ENCODE measurements around the gene CHN2.
A peak's percentile ranks its signal among the peaks of the same experiment; 100 is the strongest.

Gene CHN2

DNA sequence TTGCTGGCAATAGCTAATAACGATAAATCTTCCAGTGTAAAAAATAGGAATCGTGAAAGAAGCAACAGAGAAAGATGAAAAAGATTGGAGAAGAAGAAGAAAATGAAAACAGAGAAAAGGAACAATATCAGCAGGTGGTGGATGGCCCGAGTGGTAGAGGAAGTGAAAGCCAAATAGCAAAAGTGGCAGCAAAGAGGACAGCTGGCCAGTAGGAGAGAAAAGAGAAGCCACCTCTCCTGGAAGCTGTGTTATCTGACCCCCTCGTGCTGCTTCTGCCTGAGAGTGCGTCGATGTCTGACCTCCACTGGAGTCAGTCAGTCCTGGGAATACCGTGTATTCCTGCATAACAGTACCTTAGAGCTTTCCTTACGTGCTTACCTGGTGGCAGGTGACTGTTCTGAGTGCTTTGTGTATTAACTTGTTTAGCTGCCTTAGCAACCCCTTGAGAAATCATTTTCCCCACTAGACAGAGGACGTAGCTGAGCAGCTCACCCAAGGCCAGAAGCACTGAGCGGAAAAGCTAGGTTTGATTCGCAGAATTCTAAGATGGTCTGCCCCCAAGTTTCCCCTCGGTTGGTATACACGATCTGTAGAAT is 88.3 kb downstream of the CHN2 start:
- no peak for DNase-seq (ENCODE audit: low read depth in 4 of 4, low spot score in 1 of 4)

DNA sequence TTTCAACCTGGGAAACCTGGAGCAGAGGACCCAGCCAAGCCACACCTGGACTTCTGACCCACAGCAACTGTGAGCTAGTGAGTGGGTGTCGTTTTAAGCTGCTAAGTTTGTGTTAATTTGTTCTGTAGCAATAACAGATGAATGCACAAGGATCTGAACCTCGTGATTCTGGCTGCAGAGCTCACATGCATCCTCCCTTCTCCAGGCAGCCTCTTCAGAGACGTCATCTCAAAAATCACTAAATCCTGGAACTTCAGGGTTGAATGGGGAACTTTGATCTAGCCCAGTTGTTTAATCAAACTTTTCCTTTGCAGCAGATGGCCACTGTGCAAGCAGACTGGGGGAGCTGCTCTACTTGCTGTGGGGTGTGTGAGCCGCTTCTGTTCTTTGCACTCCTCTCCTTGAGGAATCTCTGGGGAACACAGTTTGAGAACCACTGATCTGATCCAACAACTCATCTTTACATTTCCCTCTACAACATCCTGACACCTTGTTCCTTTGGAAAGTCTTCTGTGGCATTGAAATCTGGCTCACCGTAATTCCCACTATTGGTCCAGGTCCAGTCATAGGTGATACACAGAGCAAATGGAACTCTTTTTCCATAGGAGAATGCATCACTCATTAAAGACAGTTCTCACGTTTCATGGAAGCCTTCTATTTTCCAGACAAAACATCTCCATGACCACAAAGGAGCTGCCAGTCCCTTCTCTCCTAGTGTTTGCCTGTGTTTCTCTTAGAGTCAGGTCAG is 90.3 kb downstream of the CHN2 start:
- DNase-seq (ENCODE audit: low read depth in 4 of 4, low spot score in 1 of 4) = no peak

DNA sequence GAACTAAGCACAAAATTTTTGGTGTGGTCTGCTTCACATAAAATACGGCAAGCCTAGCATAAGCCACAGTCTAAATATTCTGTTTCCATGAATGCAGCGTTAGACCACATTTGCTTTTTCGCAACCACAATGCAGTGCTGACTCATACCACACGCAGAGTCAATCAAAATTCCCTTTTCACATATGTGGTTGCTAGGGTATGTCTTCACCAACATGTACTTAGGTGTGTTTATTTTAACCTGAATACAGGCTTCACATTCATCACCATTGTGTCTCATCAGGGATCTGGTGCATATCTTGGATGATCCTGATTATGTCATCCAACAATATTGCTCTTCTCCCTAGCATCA is 90.8 kb downstream of the CHN2 start:
- DNase-seq (ENCODE audit: low read depth in 4 of 4, low spot score in 1 of 4) = peak in 3 of 4 experiments; percentile 3 to 12 (median 4)

DNA sequence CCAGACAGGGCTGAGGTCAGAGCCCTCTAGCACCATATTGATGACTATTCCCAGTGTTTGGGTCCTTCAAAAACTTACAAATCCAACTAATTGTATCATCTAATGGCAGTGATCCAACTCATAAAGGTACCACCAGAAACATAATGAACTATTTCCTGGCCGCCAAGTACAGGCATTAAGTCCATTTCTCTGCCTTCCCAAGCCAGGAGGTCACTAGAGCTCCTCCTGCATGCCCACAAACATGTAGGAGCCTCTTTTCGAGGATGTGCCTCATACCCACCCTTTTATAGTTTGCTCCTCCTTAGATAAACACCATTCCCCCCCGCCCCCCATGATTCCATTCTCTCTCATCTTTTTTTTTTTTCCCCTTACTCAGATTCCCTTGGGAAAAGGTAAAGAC is 91.3 kb downstream of the CHN2 start:
- DNase-seq (ENCODE audit: low read depth in 4 of 4, low spot score in 1 of 4) = no peak

DNA sequence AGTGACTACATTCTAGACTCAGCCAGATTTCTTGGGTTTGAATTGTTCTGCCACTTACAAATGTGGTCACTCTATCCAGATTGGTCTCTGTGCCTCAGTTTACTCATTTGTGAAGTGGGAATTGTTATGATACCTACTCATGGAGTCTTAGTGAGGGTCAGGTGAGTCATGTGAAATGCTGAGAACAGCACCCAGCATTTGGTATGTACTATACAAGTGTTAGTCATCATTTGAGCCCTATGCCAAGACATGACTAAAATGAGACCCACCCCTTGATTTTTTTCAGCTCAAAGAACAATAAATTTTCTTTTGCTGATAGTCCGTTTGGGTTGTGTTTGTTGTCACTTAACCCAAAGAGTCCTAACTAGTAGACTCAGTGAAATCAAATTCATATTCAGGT is 92.8 kb downstream of the CHN2 start:
- DNase-seq (ENCODE audit: low read depth in 4 of 4, low spot score in 1 of 4) = no peak

DNA sequence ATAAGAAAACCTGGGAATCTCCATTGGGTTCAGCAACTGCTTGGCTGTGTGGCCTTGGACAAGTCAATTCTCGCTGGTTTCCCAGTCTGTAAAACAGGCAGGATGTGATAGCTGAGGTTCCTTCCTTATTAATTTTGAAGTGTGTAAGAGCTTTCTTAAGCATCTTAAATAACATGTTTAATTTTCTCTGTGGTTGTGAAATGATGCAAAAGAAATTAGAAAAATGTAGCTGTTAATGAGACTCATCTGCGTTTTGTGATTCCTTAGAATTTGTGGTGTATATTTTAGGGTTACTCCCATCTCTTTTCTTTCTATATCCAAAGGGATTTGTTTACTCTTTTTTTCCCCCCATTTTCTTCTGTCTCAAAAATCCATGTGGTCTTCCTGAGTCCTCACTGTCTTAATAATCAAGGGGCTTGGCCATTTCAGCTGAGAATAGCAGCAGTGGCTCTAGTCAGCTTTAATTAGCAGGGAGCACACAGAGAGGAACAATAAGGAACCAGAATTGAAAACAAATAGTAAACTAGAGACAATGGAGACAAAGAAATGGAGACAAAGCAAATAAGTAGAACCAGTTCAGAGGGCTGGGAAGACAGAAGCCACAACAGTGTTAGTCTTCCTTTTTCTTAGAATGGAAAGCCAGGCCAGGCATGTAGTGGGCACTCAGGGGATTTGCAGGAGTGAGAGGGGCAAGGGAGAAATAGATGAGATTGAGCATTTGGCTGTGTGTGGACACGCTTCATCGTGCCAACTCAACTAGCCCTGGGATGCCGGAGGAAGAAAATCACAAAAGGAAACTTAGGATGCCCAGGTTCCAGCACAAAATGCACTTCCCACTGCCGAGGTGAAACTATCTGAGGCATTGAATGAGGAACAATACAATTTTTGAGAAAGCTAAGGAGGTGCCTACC is 93.9 kb downstream of the CHN2 start:
- DNase-seq (ENCODE audit: low read depth in 4 of 4, low spot score in 1 of 4) = no peak

DNA sequence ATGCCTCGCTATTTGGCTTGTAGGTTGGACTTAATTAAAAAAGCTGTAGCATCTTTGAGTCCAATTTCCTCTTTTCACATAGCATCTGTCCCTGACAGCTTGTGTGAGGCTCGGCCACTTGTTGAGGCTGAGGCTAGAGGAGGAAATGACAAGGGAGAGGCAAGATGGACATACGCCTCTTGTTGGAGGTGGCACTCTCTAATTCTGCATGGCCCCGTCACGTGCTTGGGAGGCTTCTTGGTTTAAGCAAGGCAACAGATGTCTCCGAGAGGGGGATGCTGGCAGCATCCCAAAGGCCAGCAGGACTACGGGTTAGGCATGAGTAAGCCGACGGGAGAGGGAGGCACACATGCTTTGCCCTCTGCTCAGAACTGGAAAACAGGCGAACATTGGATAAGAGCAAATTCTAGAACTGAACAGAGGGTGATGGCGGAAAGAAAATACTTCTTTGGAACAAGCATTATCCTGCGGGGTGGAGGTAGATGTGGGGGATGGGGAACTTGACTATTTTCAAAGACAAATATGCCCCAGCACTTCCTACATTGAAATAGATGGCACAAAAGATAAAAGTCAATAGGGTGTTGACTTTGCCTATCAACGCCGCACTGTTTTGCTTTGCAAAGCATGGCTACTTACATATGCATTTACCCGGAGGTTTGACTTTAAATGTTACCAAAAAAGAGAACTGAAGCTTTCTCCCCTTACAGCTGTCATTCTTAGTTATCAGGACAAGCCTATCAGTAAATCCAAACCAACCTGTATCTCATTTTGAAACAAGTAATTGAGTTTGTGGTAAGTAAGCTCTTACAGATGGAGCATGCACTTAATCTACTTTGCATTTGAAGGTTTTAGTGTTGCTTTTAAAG is 94.8 kb downstream of the CHN2 start:
- no peak for DNase-seq (ENCODE audit: low read depth in 4 of 4, low spot score in 1 of 4)

DNA sequence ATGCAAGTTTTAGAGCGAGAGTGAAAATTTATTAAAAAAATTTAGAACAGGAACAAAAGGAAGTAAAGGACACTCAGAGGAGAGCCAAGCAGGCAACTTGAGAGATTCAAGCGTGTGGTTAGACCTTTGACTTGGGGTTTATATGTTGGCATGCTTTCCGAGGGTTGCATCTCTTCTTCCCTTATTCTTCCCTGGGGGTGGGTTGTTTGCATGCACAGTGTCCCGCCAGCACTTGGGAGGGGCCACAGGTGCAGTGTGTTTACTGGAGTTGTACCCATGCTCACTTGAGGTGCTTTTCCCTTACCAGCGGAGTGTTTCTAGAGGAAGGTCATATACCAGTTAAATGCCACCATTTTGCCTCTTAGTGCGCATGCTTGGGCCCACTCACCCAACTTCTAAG is 96.3 kb downstream of the CHN2 start:
- DNase-seq (ENCODE audit: low read depth in 4 of 4, low spot score in 1 of 4) = no peak

DNA sequence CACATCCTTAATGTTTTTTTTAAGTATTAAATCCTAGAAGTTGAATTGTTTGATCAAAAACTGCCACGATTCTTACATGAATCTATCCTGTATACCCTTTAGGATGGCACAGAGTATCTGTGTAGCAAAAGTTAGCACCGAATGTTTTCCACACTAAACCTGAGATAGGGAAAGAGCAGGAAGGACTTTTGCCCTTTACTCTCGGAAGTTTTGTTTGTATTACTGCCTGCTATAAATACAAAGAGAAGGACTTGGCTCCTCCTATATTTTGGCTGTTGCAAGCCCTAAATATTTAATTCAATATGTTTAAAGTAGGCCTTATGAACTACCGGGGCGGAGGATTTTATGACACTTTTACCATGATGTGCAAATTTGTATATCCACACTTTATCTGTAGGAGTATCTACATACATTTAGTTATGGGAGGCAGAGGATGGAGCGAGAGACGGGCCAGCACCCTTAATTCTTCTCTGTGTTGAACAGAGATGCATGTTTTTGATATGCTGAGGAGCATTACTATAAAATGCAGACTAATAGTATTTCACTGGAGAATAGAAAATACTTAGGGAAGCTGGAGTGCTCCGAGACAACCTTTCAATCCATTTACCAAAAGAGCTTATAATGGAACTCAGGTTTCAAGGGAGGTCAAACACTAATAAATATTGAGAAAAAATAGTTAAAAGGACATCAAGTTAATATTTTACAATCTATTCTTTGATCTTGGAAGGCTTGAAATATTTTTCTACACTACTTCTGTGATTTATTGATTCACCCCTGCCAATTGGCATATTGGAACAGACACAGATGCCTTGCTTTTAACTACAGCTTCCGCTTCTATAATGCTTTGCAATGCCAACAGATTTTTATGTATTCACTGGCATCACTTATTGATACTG is 97.4 kb downstream of the CHN2 start:
- DNase-seq (ENCODE audit: low read depth in 4 of 4, low spot score in 1 of 4) = no peak

DNA sequence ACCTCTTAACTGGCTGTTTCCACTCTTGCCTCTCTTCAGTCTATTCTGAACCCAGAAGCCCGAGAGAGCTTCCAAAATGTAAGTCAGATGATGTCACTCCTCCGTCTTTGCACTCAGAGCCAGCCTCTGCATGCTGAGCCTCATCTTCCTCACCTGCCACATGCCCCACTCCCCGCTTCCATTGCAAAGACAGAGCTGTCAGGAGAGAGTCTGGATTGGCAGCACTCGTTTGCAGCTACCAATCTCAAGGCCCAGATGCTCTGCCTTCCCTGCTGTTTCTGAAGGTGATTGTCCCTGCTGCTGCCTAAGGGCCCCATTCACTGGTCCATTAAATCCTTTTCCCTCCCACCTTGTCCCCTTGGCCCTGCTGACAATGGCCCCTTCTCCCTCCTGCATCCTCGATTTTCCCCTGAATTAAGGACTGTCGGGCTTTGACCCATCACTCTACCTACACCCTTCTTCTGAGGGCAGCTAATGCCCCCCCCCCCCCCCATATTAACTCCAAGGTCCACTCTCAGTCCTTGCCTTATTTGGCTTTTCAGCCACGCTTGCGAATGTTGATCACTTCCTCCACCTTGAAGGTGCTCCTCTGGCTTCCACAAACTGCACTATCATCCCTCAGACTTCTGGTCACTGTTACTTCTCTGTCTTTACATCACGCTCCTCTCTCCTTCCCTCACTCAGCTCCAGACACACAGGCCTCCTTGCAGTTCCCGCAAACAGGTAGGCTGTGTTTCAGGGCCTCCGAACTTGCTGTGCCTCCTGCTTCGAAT is 98.5 kb downstream of the CHN2 start:
- DNase-seq (ENCODE audit: low read depth in 4 of 4, low spot score in 1 of 4) = no peak

DNA sequence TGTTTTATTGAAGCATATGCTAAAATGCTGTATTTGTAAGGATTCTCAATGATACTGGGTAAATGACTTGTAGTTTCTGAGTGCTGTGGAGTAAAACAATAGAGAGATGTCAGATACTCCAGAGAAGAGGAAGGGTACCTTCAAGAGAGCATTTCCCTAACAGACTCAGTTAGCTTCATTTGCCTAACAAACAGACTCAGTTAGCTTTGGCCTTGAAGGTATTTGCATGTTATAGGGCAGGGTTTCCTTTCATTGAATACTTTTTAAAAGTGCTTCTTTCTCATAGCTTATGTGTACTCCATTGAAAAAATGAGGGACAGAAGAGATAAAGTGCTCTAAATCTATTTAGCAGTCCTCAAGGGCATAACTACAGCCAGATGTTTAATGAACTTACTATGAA is 101.8 kb downstream of the CHN2 start:
- DNase-seq (ENCODE audit: low read depth in 4 of 4, low spot score in 1 of 4) = no peak

DNA sequence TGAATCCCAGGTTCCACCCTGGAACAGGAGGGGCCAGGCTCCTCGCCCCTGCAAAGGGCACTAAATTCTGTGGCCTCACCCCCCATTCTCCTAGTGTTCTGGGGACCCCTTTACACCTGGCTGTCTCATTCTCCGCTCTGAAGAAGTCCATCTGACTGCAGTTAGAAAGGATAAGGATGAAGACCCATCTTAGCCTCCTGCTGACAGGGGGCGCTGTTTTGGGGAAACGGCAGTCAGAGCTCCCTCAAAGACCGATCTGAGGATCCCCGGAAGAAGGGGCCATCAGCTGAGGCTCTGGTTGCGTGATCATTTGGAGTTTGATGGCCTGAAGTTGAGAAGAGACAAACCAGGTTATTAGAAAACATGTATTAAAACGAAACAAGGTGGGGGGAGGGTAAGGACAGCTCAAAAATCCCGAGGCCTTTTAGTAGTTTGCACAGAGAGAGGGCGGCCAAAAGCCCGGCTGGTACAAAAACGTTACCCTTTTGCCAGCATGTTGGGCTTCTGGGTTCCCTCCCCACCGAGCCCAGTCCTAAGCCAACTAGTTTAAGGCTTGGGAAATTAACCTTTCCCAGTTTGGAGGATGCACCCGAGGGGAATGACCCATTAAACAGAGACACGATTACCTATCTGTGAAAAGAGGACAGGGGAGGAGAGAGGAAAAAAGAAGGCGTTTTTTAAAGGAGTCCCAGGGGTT is 102.8 kb downstream of the CHN2 start:
- DNase-seq (ENCODE audit: low read depth in 4 of 4, low spot score in 1 of 4) = no peak

DNA sequence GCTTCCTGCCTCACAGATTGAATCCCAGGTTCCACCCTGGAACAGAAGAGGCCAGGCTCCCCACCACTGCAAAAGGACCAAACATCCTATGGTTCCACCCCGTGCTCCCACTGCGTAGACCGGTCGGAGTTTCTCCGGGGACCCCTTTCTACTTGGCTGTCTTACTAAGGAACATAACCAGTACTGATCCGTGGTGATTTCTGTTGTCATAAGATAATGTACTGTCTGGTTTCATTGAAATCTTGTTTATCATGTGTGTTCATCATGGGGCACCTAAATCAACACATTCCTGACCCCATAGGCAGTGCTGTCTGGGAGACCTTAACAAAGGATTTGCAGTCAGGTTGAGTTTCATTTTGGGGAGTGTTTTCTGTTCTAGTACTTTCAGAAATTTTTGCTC is 104.5 kb downstream of the CHN2 start:
- DNase-seq (ENCODE audit: low read depth in 4 of 4, low spot score in 1 of 4) = no peak

DNA sequence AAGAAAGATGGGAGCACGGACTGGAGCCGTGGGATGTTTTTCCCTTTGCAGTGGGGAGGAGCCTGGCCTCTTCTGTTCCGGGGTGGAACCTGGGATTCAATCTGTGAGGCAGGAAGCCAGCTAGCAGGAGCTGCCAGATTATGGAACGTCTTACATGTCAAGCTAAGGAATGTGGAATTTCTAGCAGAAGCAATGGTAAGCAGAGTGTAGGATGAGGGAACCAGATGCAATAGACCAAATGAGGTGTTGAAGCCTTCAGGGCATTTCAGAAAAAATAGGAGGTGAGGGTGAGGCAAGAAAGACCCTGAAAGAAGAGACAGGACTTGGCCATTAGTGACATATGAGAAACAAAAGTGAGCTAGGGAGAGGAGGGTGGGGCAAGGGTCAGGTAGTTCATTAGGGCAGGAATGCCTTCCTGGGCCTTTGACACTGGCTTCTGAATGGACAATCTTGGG is 105.5 kb downstream of the CHN2 start:
- no peak for DNase-seq (ENCODE audit: low read depth in 4 of 4, low spot score in 1 of 4)

DNA sequence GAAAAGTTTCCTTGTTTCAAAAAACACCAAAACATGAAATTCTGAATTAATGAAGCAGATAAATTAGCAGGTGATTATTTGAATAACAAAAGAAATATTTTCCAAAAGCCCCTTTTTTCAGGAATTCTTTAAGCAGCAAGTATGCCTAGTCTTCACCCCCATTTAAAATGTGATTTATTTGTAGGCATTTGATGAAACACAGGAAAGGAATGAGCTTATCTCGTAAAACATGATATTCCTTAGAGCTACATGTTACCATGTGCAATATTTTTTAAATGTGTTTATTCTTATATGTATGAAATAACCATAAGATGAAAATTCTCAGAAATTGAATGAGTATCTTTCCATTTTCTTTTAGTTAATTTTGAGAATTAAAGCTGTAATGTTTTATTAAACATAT is 106.1 kb downstream of the CHN2 start:
- DNase-seq (ENCODE audit: low read depth in 4 of 4, low spot score in 1 of 4) = no peak

DNA sequence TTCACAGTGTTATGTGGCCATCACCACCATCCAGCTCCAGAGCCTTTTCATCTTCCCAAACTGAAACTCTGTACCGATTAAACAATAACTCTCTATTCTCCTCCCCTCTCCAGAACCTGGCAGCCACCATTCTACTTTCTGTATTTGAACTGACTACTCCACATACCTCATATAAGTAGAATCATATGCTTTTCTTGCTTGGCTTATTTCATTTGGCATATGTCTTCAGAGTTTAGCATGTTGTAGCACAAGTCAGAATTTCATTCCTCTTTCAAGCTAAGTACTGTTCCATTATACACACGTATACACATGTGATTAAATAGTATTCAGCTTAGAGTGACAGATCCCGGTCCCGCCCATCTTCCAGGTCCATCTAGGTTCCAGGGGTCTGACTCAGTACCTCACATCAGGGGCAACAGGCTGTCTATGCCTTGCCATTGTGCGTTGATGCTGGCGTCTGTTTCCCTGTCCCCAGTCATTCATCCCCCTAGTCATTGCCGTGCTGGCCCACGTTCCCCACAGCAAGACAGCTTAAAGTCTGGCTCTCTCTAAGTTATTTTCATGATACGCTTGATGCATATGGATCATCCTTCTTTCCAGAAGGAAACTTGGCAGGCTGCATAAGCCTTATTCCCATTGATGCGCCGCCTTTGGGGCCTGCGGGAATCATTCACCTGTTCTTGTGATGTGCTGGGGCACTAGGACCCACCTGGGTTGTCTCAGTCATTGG is 108.3 kb downstream of the CHN2 start:
- no peak for DNase-seq (ENCODE audit: low read depth in 4 of 4, low spot score in 1 of 4)

DNA sequence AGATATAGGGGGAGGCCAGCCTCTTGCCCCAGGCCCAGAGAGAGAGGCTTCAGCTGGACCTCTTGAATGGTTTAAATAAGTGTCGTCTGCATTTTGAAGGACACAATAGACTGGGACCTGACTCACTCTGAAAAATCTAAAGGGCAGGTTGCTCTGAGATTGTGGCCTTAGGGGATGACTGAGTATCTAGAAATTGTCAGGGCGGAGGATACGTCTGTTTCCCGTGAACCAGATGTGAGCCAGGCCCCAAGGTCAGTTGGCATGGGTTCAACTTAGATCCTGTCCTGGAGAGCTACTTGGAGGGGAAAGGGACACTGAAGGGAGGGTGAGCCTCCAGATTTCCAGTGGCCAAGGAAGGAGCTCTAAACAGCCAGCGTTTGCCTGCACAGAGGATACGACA is 110.2 kb downstream of the CHN2 start:
- DNase-seq (ENCODE audit: low read depth in 4 of 4, low spot score in 1 of 4) = no peak

DNA sequence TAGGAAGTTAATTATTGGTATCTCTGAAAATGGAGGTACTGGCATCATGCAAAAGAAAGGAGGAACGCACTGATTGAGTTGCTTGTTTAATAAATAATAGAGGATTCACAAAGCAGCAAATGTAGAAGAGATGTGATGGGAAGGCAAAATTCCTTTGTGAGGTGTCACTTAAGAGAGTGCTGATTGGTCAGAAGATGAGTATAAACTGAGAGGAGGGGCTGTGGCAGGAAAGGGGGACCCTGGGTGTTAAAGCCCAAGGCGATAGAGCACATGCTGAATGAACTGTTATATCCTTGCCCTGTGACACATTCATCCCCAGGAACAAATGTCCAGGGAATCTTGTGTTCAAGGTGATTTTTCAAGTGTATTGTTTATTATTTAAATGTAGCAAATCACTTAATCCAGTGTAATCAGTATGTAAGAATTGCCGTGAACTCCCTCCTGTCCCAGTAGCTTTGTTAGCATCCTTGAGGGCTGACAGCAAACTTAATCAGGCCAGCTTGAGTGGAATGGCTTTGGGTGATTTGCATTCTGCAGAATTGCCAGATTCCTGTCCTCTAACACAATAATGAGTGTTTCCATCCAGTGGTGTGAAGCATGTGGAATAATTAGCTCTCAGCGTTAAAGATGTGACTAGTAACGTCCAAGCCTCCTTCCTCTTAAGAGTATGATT is 111.9 kb downstream of the CHN2 start:
- no peak for DNase-seq (ENCODE audit: low read depth in 4 of 4, low spot score in 1 of 4)

Data from stimulated activated CD4-positive, alpha-beta T cell treated with anti-CD3 and anti-CD28 coated beads, Interleukin-1b, Interleukin-23, amount 100 ng/mL, for 24 hours (primary cell).